HepG2 (cell line): ENCODE results near the gene AUP1. TPM values are rescaled to one million over a fixed set of nuclear protein-coding genes. Genes with fewer than 3 reads are reported as not detected.

Experiments used
- ATAC-seq: fragments of 200-7000 bp; cut with Tn5 transposase; 3 replicates; pipeline ENCODE4 v1.9.1; 2020; ENCODE audit warnings: mild to moderate bottlenecking, moderate library complexity
- BruUV-seq: library from RNA; stranded (reverse); fragments of 400-500 nt; replicated peaks from 2 replicates; lab custom pipeline; 2021; lab: Mats Ljungman, UMichigan
- CTCF ChIA-PET: fragments of 300-600 bp; formaldehyde crosslinking; extraction: SDS; loops from one replicate; lab custom pipeline; 2021; ENCODE audit warnings: low total read pairs, inconsistent platforms, low intra/inter-chr PET ratio; lab: Yijun Ruan, JAX
- POLR2A ChIA-PET: fragments of 350-600 bp; sonication (Branson Sonifier 250); formaldehyde crosslinking; loops from one replicate; lab custom pipeline; 2020; ENCODE audit warnings: antibody characterized with exemption, inconsistent platforms; lab: Yijun Ruan, JAX
- DNase-seq: peaks from one replicate; pipeline ENCODE4 v3.0.0-alpha.2; 2015; ENCODE audit warnings: low spot score
- FAIRE-seq: peaks from 3 replicates; lab custom pipeline; 2011; peaks lifted over from hg19 to GRCh38; lab: Jason Lieb, UNC
- H2AFZ ChIP-seq: one replicate; pipeline ENCODE4 v1.6.1; 2011; ENCODE audit warnings: low read length, inconsistent platforms
- H3K27ac ChIP-seq: fragments of 300-600 bp; 3 replicates; pipeline ENCODE4 v1.8.0; 2011; ENCODE audit warnings: mixed run types, mild to moderate bottlenecking, mixed read lengths, low read length, inconsistent platforms; ENCODE audit not compliant: insufficient read depth; ENCODE audit errors: extremely low read length
- H3K27me3 ChIP-seq, 2 experiments: fragments of 200-600 bp in 1 of 2; 2 replicates in 1 of 2; 3 replicates in 1 of 2; pipeline versions ENCODE4 v1.6.0 to v1.8.0; 2011; ENCODE audit warnings: low read length in 2 of 2, mild to moderate bottlenecking in 2 of 2, moderate library complexity in 2 of 2, inconsistent platforms in 1 of 2; ENCODE audit not compliant: insufficient read depth in 2 of 2, control insufficient read depth in 1 of 2
- H3K36me3 ChIP-seq, 2 experiments: fragments of 200-600 bp in 1 of 2; replicated peaks in 1 of 2; 2 replicates in 1 of 2; 3 replicates in 1 of 2; pipeline versions ENCODE4 v1.5.1 to v1.8.0; 2011; ENCODE audit warnings: low read length in 2 of 2, inconsistent platforms in 1 of 2; ENCODE audit not compliant: insufficient read depth in 2 of 2, control insufficient read depth in 1 of 2
- H3K4me1 ChIP-seq: 2 replicates; pipeline ENCODE4 v1.5.1; 2012; ENCODE audit warnings: low read length, inconsistent platforms; ENCODE audit not compliant: insufficient read depth
- H3K4me2 ChIP-seq: 2 replicates; pipeline ENCODE4 v1.6.0; 2011; ENCODE audit warnings: low read depth, low read length, inconsistent platforms
- H3K4me3 ChIP-seq, 3 experiments: fragments of 200-600 bp in 1 of 3; sonication (generic), shearing (Covaris generic) in 1 of 3; replicated peaks in 1 of 3; 2 replicates each; pipeline ENCODE4 v1.5.1; 2011 to 2016; ENCODE audit warnings: low read length in 3 of 3, inconsistent platforms in 2 of 3, low read depth in 2 of 3, mild to moderate bottlenecking in 2 of 3, control low read depth in 1 of 3, mixed read lengths in 1 of 3; ENCODE audit not compliant: insufficient read depth in 1 of 3
- H3K79me2 ChIP-seq: one replicate; pipeline ENCODE4 v1.6.1; 2011; ENCODE audit warnings: low read length, inconsistent platforms; ENCODE audit not compliant: insufficient read depth
- H3K9ac ChIP-seq: 2 replicates; pipeline ENCODE4 v1.6.0; 2011; ENCODE audit warnings: mild to moderate bottlenecking, low read depth, low read length, inconsistent platforms; ENCODE audit not compliant: insufficient read depth
- H3K9me3 ChIP-seq: 2 replicates; pipeline ENCODE4 v1.5.1; 2012; ENCODE audit warnings: mild to moderate bottlenecking, low read length
- H4K20me1 ChIP-seq: 2 replicates; pipeline ENCODE4 v1.6.0; 2011; ENCODE audit warnings: inconsistent platforms, mild to moderate bottlenecking, low read length, moderate library complexity; ENCODE audit not compliant: insufficient read depth
- FIP1L1 ChIP-seq: fragments of 200-400 bp; formaldehyde crosslinking; IDR thresholded peaks from 2 replicates; pipeline ENCODE4 v1.6.1; 2018; ENCODE audit warnings: low read depth, mild to moderate bottlenecking, low read length, moderate library complexity, borderline replicate concordance; ENCODE audit not compliant: insufficient read depth
- FOXA3 ChIP-seq: IDR thresholded peaks from 2 replicates; pipeline ENCODE4 v1.6.1; 2016; ENCODE audit warnings: missing genetic modification reagents, missing compliant biosample characterization
- HDAC6 ChIP-seq: fragments of 200-600 bp; sonication (generic); IDR thresholded peaks from 2 replicates; pipeline ENCODE4 v1.7.0; 2017; ENCODE audit warnings: mild to moderate bottlenecking, antibody characterized with exemption, low read length, low read depth
- MYPOP ChIP-seq: sonication (generic); formaldehyde crosslinking; IDR thresholded peaks from 2 replicates; pipeline ENCODE4 v1.8.1; 2023; ENCODE audit warnings: mild to moderate bottlenecking, moderate library complexity, missing genetic modification reagents
- NKX3-1 ChIP-seq: sonication (generic); formaldehyde crosslinking; IDR thresholded peaks from 2 replicates; pipeline ENCODE4 v1.5.0; 2020; ENCODE audit warnings: missing genetic modification reagents
- NRL ChIP-seq: sonication (generic); formaldehyde crosslinking; IDR thresholded peaks from 2 replicates; pipeline ENCODE4 v1.5.0; 2020; ENCODE audit warnings: missing genetic modification reagents, mild to moderate bottlenecking, moderate library complexity, borderline replicate concordance
- PCBP1 ChIP-seq: fragments of 200-400 bp; formaldehyde crosslinking; IDR thresholded peaks from 2 replicates; pipeline ENCODE4 v1.6.1; 2017; ENCODE audit warnings: mild to moderate bottlenecking, low read depth, low read length, borderline replicate concordance
- RCOR2 ChIP-seq: IDR thresholded peaks from 2 replicates; pipeline ENCODE4 v1.6.1; 2016; ENCODE audit warnings: missing biosample characterization, missing genetic modification reagents
- SP4 ChIP-seq: sonication (generic); formaldehyde crosslinking; IDR thresholded peaks from 2 replicates; pipeline ENCODE4 v1.8.1; 2023; ENCODE audit warnings: mild to moderate bottlenecking, missing genetic modification reagents
- TOPORS ChIP-seq: sonication (generic); formaldehyde crosslinking; IDR thresholded peaks from 2 replicates; pipeline ENCODE4 v1.8.0; 2023; ENCODE audit warnings: mild to moderate bottlenecking, missing genetic modification reagents
- ZC3H13 ChIP-seq: sonication (generic); formaldehyde crosslinking; IDR thresholded peaks from 2 replicates; pipeline ENCODE4 v1.8.1; 2023; ENCODE audit warnings: mild to moderate bottlenecking, missing genetic modification reagents, moderate library complexity
- ZFP36L1 ChIP-seq: sonication (generic); formaldehyde crosslinking; IDR thresholded peaks from 2 replicates; pipeline ENCODE4 v1.8.0; 2022; ENCODE audit warnings: mild to moderate bottlenecking, missing genetic modification reagents, moderate library complexity
- ZNF256 ChIP-seq: sonication (generic); formaldehyde crosslinking; conservative IDR thresholded peaks from 2 replicates; pipeline ENCODE4 v1.4.0; 2020; ENCODE audit warnings: missing genetic modification reagents
- ZNF496 ChIP-seq: sonication (generic); formaldehyde crosslinking; IDR thresholded peaks from 2 replicates; pipeline ENCODE4 v1.8.1; 2023; ENCODE audit warnings: mild to moderate bottlenecking, moderate library complexity, missing genetic modification reagents; ENCODE audit not compliant: insufficient replicate concordance
- ZNF570 ChIP-seq: sonication (generic); formaldehyde crosslinking; IDR thresholded peaks from 2 replicates; pipeline ENCODE4 v1.4.0; 2020; ENCODE audit warnings: mild to moderate bottlenecking, missing genetic modification reagents, borderline replicate concordance
- ZNF678 ChIP-seq: sonication (generic); formaldehyde crosslinking; IDR thresholded peaks from 2 replicates; pipeline ENCODE4 v1.4.0; 2020; ENCODE audit warnings: mild to moderate bottlenecking, missing genetic modification reagents
- WGBS: methylation state at CpG from one replicate; pipeline ENCODE4 v1.1.6; 2017; ENCODE audit warnings: low lambda C conversion rate; 5-methylcytosine and 5-hydroxymethylcytosine counted together
- in situ Hi-C: cut with HindIII; loops from 2 replicates; pipeline ENCODE4 v1.10.0; 2017; ENCODE audit warnings: low pct_unique_long_range_greater_than_20kb; ENCODE audit not compliant: extremely low pct_ligation_motif_present
- intact Hi-C: fragments of 100-400 bp; cut with micrococcal nuclease; formaldehyde crosslinking; loops from one replicate; pipeline ENCODE4 v1.10.0; 2022; ENCODE audit not compliant: unreplicated experiment
- polyA plus RNA-seq, 8 experiments: library from polyadenylated mRNA; depleted of rRNA in 3 of 8; stranded (reverse) in 7 of 8; unstranded in 1 of 8; fragments of >200 nt; fragmentation: Illumina TruSeq in 4 of 8; extraction: Trizol in 4 of 8; gene quantifications; 2 replicates each; pipeline versions ENCODE4 v1.2.1 to v1.2.3, GENCODE V29; 2011 to 2016; ENCODE audit warnings: low read depth in 4 of 8, missing spikeins in 1 of 8, mixed read lengths in 1 of 8; ENCODE audit not compliant: insufficient read depth in 1 of 8
- total RNA-seq, 5 experiments: library from RNA; depleted of rRNA; stranded (reverse); fragments of >200 nt; fragmentation: Illumina TruSeq; extraction: Trizol; gene quantifications; 2 replicates each; pipeline ENCODE4 v1.2.3, GENCODE V29; 2016; ENCODE audit warnings: low read depth in 1 of 5
- TF ChIP-seq, protein P1 (sequence below): sonication (generic); formaldehyde crosslinking; IDR thresholded peaks from 2 replicates; pipeline ENCODE4 v1.4.0; 2020; ENCODE audit warnings: mild to moderate bottlenecking, missing genetic modification reagents

Gene AUP1
- total and polyA plus RNA-seq, 2 of the 13 experiments (the other 11 are each of a cell fraction or from before 2014, with no cell fraction given), result 174 to 267 TPM

GRCh38 chr2:74534411-74534810, 4.9 kb upstream of the AUP1 start:
- intact Hi-C loops, result no loop called here
- H3K4me2 ChIP-seq, result no peak overlapping the region
- ChIA-PET POLR2A (no interaction called here), CTCF (no interaction called here)
- FAIRE-seq (no peak), ATAC-seq (no peak), DNase-seq (no peak)
- no peak overlapping the region for H3K4me3 ChIP-seq
- H3K79me2 ChIP-seq, result peaks cover 5% of the 10 kb centered on the region
- H3K27ac ChIP-seq, result no peak overlapping the region
- H3K36me3 ChIP-seq, result peaks cover 7 to 12% of the 10 kb centered on the region in 2 experiments; a peak in 3 of 5 replicates
- no peaks in the 10 kb centered on the region for H4K20me1 ChIP-seq
- BruUV-seq, result no TSS peak
- H3K4me1 ChIP-seq, result peaks cover 19% of the 10 kb centered on the region
- H2AFZ ChIP-seq, result no peak overlapping the region
- H3K9ac ChIP-seq, result no peak overlapping the region
- WGBS, result 95% methylated on average over 12 of the region's 12 CpGs
- in situ Hi-C loops, result no loop called here
- no peaks in the 10 kb centered on the region for H3K9me3 ChIP-seq
- peaks cover 4 to 28% of the 10 kb centered on the region in 2 experiments; a peak in 3 of 5 replicates for H3K27me3 ChIP-seq
- TF ChIP-seq ZNF256 (CRISPR knock-in tag), result no peak
- TF ChIP-seq FOXA3, result no peak
- TF ChIP-seq ZNF570 (CRISPR knock-in tag), result no peak
- TF ChIP-seq TOPORS, result no peak
- TF ChIP-seq ZNF496, result no peak
- no peak for TF ChIP-seq ZNF678 (CRISPR knock-in tag)
- TF ChIP-seq MYPOP (CRISPR knock-in tag), result no peak
- TF ChIP-seq HDAC6, result no peak
- TF ChIP-seq SP4, result no peak
- no peak for TF ChIP-seq ZFP36L1 (CRISPR knock-in tag)
- TF ChIP-seq RCOR2 (CRISPR knock-in tag), result no peak
- TF ChIP-seq NRL (CRISPR knock-in tag), result peak; percentile 43; the same call in 1 of the 2 replicates
- TF ChIP-seq PCBP1, result no peak
- no peak for TF ChIP-seq FIP1L1
- TF ChIP-seq, protein P1, sequence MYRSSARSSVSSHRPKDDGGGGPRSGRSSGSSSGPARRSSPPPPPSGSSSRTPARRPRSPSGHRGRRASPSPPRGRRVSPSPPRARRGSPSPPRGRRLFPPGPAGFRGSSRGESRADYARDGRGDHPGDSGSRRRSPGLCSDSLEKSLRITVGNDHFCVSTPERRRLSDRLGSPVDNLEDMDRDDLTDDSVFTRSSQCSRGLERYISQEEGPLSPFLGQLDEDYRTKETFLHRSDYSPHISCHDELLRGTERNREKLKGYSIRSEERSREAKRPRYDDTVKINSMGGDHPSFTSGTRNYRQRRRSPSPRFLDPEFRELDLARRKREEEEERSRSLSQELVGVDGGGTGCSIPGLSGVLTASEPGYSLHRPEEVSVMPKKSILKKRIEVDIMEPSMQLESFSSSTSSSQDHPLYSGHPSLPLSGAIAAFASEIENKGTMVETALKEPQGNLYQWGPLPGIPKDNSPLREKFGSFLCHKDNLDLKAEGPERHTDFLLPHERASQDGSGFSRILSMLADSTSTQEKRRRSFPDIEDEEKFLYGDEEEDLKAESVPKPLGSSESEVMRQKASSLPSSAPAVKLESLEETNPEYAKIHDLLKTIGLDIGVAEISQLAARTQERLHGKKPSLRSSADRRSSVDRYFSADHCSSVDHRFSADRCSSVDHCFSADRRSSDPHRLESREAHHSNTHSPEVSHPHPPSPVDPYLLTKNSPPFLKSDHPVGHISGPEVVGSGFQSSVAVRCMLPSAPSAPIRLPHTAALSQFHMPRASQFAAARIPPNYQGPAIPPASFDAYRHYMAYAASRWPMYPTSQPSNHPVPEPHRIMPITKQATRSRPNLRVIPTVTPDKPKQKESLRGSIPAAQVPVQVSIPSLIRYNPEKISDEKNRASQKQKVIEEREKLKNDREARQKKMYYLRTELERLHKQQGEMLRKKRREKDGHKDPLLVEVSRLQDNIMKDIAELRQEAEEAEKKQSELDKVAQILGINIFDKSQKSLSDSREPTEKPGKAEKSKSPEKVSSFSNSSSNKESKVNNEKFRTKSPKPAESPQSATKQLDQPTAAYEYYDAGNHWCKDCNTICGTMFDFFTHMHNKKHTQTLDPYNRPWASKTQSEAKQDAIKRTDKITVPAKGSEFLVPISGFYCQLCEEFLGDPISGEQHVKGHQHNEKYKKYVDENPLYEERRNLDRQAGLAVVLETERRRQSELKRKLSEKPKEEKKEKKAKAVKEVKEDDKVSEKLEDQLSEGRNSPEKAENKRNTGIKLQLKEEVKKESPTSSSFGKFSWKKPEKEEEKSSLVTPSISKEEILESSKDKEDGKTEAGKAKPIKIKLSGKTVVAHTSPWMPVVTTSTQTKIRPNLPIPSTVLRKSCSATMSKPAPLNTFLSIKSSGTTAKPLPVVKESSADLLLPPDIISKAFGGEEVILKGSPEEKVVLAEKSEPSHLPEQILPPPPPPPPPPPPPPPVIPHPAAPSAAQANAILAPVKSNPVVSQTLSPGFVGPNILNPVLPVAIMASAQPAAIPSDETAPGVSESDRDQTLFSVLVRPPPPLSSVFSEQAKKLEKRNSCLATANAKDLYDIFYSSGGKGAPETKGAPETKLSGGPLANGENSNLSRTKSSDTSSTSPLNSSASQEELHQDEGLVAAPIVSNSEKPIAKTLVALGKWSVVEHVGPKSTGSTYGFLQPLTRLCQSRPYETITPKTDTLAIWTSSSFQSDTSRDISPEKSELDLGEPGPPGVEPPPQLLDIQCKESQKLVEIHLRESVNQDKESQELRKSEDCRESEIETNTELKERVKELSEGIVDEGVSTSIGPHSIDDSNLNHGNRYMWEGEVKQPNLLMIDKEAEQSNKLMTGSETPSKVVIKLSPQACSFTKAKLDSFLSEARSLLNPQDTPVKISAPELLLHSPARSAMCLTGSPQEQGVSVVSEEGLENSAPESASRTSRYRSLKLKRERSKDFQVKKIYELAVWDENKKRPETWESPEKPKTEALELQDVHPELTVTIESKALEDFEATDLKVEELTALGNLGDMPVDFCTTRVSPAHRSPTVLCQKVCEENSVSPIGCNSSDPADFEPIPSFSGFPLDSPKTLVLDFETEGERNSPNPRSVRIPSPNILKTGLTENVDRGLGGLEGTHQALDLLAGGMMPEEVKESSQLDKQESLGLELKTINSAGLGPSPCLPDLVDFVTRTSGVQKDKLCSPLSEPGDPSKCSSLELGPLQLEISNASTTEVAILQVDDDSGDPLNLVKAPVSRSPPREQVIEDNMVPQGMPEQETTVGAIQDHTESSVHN, result peak; percentile 62; the same call in 1 of the 2 replicates
- 0 out of 2 replicates have a peak, but pooled peaks have one; percentile 40 for TF ChIP-seq ZC3H13 (CRISPR knock-in tag)
- no peak for TF ChIP-seq NKX3-1 (CRISPR knock-in tag)
